ENCODE data around the gene TUSC2. TPM values are rescaled to one million over a fixed set of nuclear protein-coding genes. Genes with fewer than 3 reads are reported as not detected.

Gene TUSC2
- total and polyA plus RNA-seq, 2 of the 13 experiments (the other 11 are each of a cell fraction or from before 2014, with no cell fraction given), result 36.7 to 39.1 TPM

DNA sequence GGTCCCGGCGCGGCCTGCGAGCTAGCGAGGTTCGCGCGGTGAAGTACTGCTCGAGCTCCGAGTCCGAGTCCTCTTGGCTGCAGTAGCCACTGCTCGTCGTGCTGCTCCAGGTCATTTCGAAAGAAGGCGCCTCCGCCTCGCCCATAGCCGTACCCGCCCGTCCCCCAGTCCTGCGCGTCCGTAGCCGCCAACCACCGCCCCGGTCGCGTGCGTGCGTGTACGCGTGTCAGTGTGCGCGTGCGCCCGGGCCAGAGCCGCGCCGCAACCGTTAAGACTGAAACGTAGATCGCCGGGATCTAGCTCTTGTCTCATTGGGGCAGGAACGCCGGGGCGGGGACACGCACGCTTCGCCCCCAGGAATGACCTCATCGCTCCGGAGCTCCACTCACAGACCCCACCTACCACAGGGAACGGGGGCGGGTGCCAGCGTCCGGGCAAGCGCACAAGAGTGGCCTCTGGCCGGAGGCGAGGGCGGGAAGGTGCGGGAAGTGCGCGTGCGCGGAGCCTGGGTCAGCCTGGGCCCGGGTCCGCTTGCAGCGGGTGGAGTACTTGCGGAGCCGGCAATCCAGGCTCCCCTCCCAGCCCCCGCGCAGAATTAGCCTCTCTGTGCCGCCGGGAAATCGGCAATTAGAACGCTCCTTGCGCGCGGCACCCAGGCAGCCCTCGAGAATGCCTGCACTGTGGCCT is 9.3 kb upstream of the TUSC2 start (continued):
- TF ChIP-seq, protein P1, sequence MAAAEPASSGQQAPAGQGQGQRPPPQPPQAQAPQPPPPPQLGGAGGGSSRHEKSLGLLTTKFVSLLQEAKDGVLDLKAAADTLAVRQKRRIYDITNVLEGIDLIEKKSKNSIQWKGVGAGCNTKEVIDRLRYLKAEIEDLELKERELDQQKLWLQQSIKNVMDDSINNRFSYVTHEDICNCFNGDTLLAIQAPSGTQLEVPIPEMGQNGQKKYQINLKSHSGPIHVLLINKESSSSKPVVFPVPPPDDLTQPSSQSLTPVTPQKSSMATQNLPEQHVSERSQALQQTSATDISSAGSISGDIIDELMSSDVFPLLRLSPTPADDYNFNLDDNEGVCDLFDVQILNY (CRISPR knock-in tag; conservative IDR thresholded peaks at IDR 0.05), result peak; percentile 79
- no peak for TF ChIP-seq ZNF572 (CRISPR knock-in tag; IDR thresholded peaks at IDR 0.05)
- peak; percentile 49; the same call in 1 of the 2 replicates for TF ChIP-seq KDM2A (CRISPR knock-in tag; IDR thresholded peaks at IDR 0.05; ENCODE audit: borderline replicate concordance, low read depth)
- TF ChIP-seq ZNF605 (CRISPR knock-in tag; IDR thresholded peaks at IDR 0.05), result peak; percentile 98
- no peak for TF ChIP-seq ZC3H4 (CRISPR knock-in tag; IDR thresholded peaks at IDR 0.05; ENCODE audit: borderline replicate concordance)
- TF ChIP-seq GMEB2 (CRISPR knock-in tag; IDR thresholded peaks at IDR 0.05; ENCODE audit: low read depth), result peak; percentile 86
- TF ChIP-seq, protein P2, sequence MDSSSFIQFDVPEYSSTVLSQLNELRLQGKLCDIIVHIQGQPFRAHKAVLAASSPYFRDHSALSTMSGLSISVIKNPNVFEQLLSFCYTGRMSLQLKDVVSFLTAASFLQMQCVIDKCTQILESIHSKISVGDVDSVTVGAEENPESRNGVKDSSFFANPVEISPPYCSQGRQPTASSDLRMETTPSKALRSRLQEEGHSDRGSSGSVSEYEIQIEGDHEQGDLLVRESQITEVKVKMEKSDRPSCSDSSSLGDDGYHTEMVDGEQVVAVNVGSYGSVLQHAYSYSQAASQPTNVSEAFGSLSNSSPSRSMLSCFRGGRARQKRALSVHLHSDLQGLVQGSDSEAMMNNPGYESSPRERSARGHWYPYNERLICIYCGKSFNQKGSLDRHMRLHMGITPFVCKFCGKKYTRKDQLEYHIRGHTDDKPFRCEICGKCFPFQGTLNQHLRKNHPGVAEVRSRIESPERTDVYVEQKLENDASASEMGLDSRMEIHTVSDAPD (CRISPR knock-in tag; IDR thresholded peaks at IDR 0.05), result no peak; the same call in 1 of the 2 replicates
- TF ChIP-seq, protein P3, sequence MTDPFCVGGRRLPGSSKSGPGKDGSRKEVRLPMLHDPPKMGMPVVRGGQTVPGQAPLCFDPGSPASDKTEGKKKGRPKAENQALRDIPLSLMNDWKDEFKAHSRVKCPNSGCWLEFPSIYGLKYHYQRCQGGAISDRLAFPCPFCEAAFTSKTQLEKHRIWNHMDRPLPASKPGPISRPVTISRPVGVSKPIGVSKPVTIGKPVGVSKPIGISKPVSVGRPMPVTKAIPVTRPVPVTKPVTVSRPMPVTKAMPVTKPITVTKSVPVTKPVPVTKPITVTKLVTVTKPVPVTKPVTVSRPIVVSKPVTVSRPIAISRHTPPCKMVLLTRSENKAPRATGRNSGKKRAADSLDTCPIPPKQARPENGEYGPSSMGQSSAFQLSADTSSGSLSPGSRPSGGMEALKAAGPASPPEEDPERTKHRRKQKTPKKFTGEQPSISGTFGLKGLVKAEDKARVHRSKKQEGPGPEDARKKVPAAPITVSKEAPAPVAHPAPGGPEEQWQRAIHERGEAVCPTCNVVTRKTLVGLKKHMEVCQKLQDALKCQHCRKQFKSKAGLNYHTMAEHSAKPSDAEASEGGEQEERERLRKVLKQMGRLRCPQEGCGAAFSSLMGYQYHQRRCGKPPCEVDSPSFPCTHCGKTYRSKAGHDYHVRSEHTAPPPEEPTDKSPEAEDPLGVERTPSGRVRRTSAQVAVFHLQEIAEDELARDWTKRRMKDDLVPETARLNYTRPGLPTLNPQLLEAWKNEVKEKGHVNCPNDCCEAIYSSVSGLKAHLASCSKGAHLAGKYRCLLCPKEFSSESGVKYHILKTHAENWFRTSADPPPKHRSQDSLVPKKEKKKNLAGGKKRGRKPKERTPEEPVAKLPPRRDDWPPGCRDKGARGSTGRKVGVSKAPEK (CRISPR knock-in tag; IDR thresholded peaks at IDR 0.05; ENCODE audit: borderline replicate concordance), result no peak
- TF ChIP-seq ZFP36L1 (CRISPR knock-in tag; IDR thresholded peaks at IDR 0.05), result peak; percentile 77
- TF ChIP-seq SYNCRIP (IDR thresholded peaks at IDR 0.05; ENCODE audit: insufficient read depth, low read depth, low read length), result no peak
- TF ChIP-seq ZEB1 (IDR thresholded peaks at IDR 0.05; ENCODE audit: insufficient replicate concordance, low read depth), result no peak
- TF ChIP-seq ZNF558 (CRISPR knock-in tag; IDR thresholded peaks at IDR 0.05; ENCODE audit: borderline replicate concordance), result peak; percentile 60; the same call in 1 of the 2 replicates
- no peak for TF ChIP-seq IRF1 (CRISPR knock-in tag; IDR thresholded peaks at IDR 0.05; ENCODE audit: low read depth)
- no peak for TF ChIP-seq ZNF224 (CRISPR knock-in tag; IDR thresholded peaks at IDR 0.05)
- TF ChIP-seq JUN (CRISPR knock-in tag; IDR thresholded peaks at IDR 0.05), result peak; percentile 90
- no peak for TF ChIP-seq ELF1 (CRISPR knock-in tag; IDR thresholded peaks at IDR 0.05)
- peak; percentile 5; the same call in 1 of the 2 replicates for TF ChIP-seq THAP9 (CRISPR knock-in tag; IDR thresholded peaks at IDR 0.05; ENCODE audit: borderline replicate concordance)
- TF ChIP-seq ZNF850 (CRISPR knock-in tag; conservative IDR thresholded peaks at IDR 0.05), result no peak

All from HepG2 (cell line).